MM.1S (cell line): ENCODE measurements around the gene PRDX2.

ENCODE experiments used
- CTCF ChIP-seq: fragments of 300-600 bp; sonication (generic); IDR thresholded peaks from 2 replicates; pipeline ENCODE4 v1.5.1; 2016; ENCODE audit warnings: antibody characterized with exemption, low read length, mixed read lengths
- EZH2 ChIP-seq: fragments of 300-600 bp; sonication (generic); optimal IDR thresholded peaks from 2 replicates; pipeline ENCODE3; 2017; ENCODE audit warnings: low read depth, mild to moderate bottlenecking, antibody characterized with exemption, low read length, mixed read lengths

GRCh38 chr19:12752056-12752781, 49.4 kb downstream of the PRDX2 start:
- TF ChIP-seq CTCF (no peak), EZH2 (no peak)
